Stimulated activated naive CD8-positive, alpha-beta T cell treated with anti-CD3 and anti-CD28 coated beads, Interleukin-15, amount 100 ng/mL, for 72 hours (primary cell): ENCODE results near the gene ACIN1.
"Not testable (repeated sequence)": the region's sequence is repeated elsewhere in the genome, so short reads cannot be mapped to it uniquely, and the experiment has no call there.

Experiments
- ATAC-seq: fragments of 150-1000 bp; cut with Tn5 transposase; 2 replicates; pipeline ENCODE4 v1.10.0; 2021; ENCODE audit warnings: mild to moderate bottlenecking, moderate library complexity
- DNase-seq, 2 donors: peaks; one replicate each; pipeline ENCODE4 v3.0.0; 2021 to 2022
- H3K27ac Mint-ChIP-seq, 2 donors: one replicate each; pipeline ENCODE4 v1.8.0; 2022; ENCODE audit warnings: mild to moderate bottlenecking in 2 of 2, mixed read lengths in 2 of 2, moderate library complexity in 2 of 2
- H3K27me3 Mint-ChIP-seq: one replicate; pipeline ENCODE4 v1.8.0; 2022; ENCODE audit warnings: mixed read lengths
- H3K4me1 Mint-ChIP-seq: one replicate; pipeline ENCODE4 v1.8.0; 2022; ENCODE audit warnings: mild to moderate bottlenecking, mixed read lengths
- H3K4me3 Mint-ChIP-seq, 2 donors: one replicate each; pipeline ENCODE4 v1.8.0; 2022; ENCODE audit warnings: mild to moderate bottlenecking in 2 of 2, mixed read lengths in 2 of 2, moderate library complexity in 1 of 2
- H3K9me3 Mint-ChIP-seq, 2 donors: one replicate each; pipeline ENCODE4 v1.8.0; 2022; ENCODE audit warnings: mixed read lengths in 2 of 2

The ACIN1 gene

GRCh38 chr14:23115918-23116317, 21.0 kb upstream of the ACIN1 start:
- Mint-ChIP-seq H3K27ac (no peak overlapping the region), H3K9me3 (no peaks in the 10 kb centered on the region), H3K4me3 (no peak overlapping the region), H3K27me3 (no peaks in the 10 kb centered on the region), H3K4me1 (peaks cover 47% of the 10 kb centered on the region)
- ATAC-seq (no peak), DNase-seq (no peak)

GRCh38 chr14:23115039-23115731, 20.2 kb upstream of the ACIN1 start:
- Mint-ChIP-seq H3K27me3 (no peaks in the 10 kb centered on the region), H3K4me3 (no peak overlapping the region), H3K9me3 (no peaks in the 10 kb centered on the region), H3K4me1 (peaks cover 40% of the 10 kb centered on the region), H3K27ac (peak overlapping the region in 1 of 2 donors; percentile 77)
- no peak for DNase-seq
- no peak for ATAC-seq

- peak overlapping the region in 1 of 2 donors; percentile 77 for H3K27ac Mint-ChIP-seq
- no peaks in the 10 kb centered on the region for H3K9me3 Mint-ChIP-seq
- DNase-seq = no peak
- no peak for ATAC-seq
- no peak overlapping the region for H3K4me3 Mint-ChIP-seq
- peaks cover 35% of the 10 kb centered on the region for H3K4me1 Mint-ChIP-seq
- no peaks in the 10 kb centered on the region for H3K27me3 Mint-ChIP-seq
These were observed 19.7 kb upstream of the ACIN1 start for GRCh38 chr14:23114669-23115038.

GRCh38 chr14:23114120-23114458, 19.2 kb upstream of the ACIN1 start:
- H3K27ac Mint-ChIP-seq = peak overlapping the region in 1 of 2 donors; percentile 70
- H3K4me1 Mint-ChIP-seq = peaks cover 29% of the 10 kb centered on the region
- H3K4me3 Mint-ChIP-seq = no peak overlapping the region
- no peak for ATAC-seq
- H3K27me3 Mint-ChIP-seq = no peaks in the 10 kb centered on the region
- DNase-seq = no peak
- H3K9me3 Mint-ChIP-seq = no peaks in the 10 kb centered on the region

GRCh38 chr14:23113431-23114119, 18.6 kb upstream of the ACIN1 start:
- H3K4me3 Mint-ChIP-seq = no peak overlapping the region
- DNase-seq (no peak), ATAC-seq (no peak)
- peaks cover 24% of the 10 kb centered on the region for H3K4me1 Mint-ChIP-seq
- H3K9me3 Mint-ChIP-seq = no peaks in the 10 kb centered on the region
- H3K27me3 Mint-ChIP-seq = no peaks in the 10 kb centered on the region
- H3K27ac Mint-ChIP-seq = no peak overlapping the region

GRCh38 chr14:23112359-23113178, 17.6 kb upstream of the ACIN1 start:
- DNase-seq = no peak
- H3K27ac Mint-ChIP-seq = no peak overlapping the region
- no peak overlapping the region for H3K4me3 Mint-ChIP-seq
- no peaks in the 10 kb centered on the region for H3K27me3 Mint-ChIP-seq
- no peak for ATAC-seq
- no peaks in the 10 kb centered on the region for H3K9me3 Mint-ChIP-seq
- H3K4me1 Mint-ChIP-seq = peaks cover 14% of the 10 kb centered on the region

GRCh38 chr14:23110579-23111365, 15.8 kb upstream of the ACIN1 start:
- DNase-seq (no peak), ATAC-seq (no peak)
- H3K9me3 Mint-ChIP-seq = no peaks in the 10 kb centered on the region
- H3K27me3 Mint-ChIP-seq = no peaks in the 10 kb centered on the region
- no peak overlapping the region for H3K27ac Mint-ChIP-seq
- no peak overlapping the region for H3K4me3 Mint-ChIP-seq
- peaks cover 11% of the 10 kb centered on the region for H3K4me1 Mint-ChIP-seq

GRCh38 chr14:23109769-23110168, 14.8 kb upstream of the ACIN1 start:
- no peak overlapping the region for H3K27ac Mint-ChIP-seq
- DNase-seq (no peak), ATAC-seq (no peak)
- H3K4me1 Mint-ChIP-seq = peaks cover 5% of the 10 kb centered on the region
- H3K27me3 Mint-ChIP-seq = no peaks in the 10 kb centered on the region
- no peaks in the 10 kb centered on the region for H3K9me3 Mint-ChIP-seq
- no peak overlapping the region for H3K4me3 Mint-ChIP-seq

- not testable (repeated sequence) for H3K9me3 Mint-ChIP-seq, H3K4me3 Mint-ChIP-seq, H3K4me1 Mint-ChIP-seq, DNase-seq, ATAC-seq, H3K27me3 Mint-ChIP-seq, H3K27ac Mint-ChIP-seq
These were observed 13.2 kb upstream of the ACIN1 start for GRCh38 chr14:23108169-23108568.

GRCh38 chr14:23107620-23108019, 12.7 kb upstream of the ACIN1 start:
- ATAC-seq, H3K9me3 Mint-ChIP-seq, H3K4me1 Mint-ChIP-seq, DNase-seq, H3K27me3 Mint-ChIP-seq, H3K4me3 Mint-ChIP-seq, H3K27ac Mint-ChIP-seq: not testable (repeated sequence)

- Mint-ChIP-seq H3K27me3 (no peaks in the 10 kb centered on the region), H3K9me3 (no peaks in the 10 kb centered on the region), H3K27ac (no peak overlapping the region), H3K4me1 (no peaks in the 10 kb centered on the region), H3K4me3 (no peak overlapping the region)
- ATAC-seq (no peak), DNase-seq (no peak)
These were observed 11.8 kb upstream of the ACIN1 start for GRCh38 chr14:23106747-23107045.

GRCh38 chr14:23105348-23105824, 10.4 kb upstream of the ACIN1 start:
- Mint-ChIP-seq H3K4me1 (no peaks in the 10 kb centered on the region), H3K27me3 (no peaks in the 10 kb centered on the region), H3K27ac (no peak overlapping the region), H3K9me3 (no peaks in the 10 kb centered on the region), H3K4me3 (no peak overlapping the region)
- no peak for ATAC-seq
- no peak for DNase-seq

GRCh38 chr14:23104591-23105347, 9.8 kb upstream of the ACIN1 start, which contains the start of gene CIROP:
Gene CIROP, minus strand, starts transcription at chr14:23104989. Its CDS starts 69 bp downstream, at chr14:23104920.
- Mint-ChIP-seq H3K9me3 (no peaks in the 10 kb centered on the region), H3K27me3 (no peaks in the 10 kb centered on the region)

GRCh38 chr14:23104070-23104590, 9.2 kb upstream of the ACIN1 start:
- H3K27ac Mint-ChIP-seq = no peak overlapping the region
- ATAC-seq (no peak), DNase-seq (no peak)
- H3K4me1 Mint-ChIP-seq = no peaks in the 10 kb centered on the region
- no peaks in the 10 kb centered on the region for H3K27me3 Mint-ChIP-seq
- H3K9me3 Mint-ChIP-seq = no peaks in the 10 kb centered on the region
- no peak overlapping the region for H3K4me3 Mint-ChIP-seq

More at GRCh38 chr14:23104591-23105347, 9.8 kb upstream of the ACIN1 start, which contains the start of gene CIROP:
- Mint-ChIP-seq H3K4me1 (no peaks in the 10 kb centered on the region), H3K27ac (no peak within 1 kb of the TSS), H3K4me3 (no peak within 1 kb of the TSS)
- DNase-seq (no peak), ATAC-seq (no peak)

GRCh38 chr14:23103581-23103980, 8.6 kb upstream of the ACIN1 start:
- no peaks in the 10 kb centered on the region for H3K4me1 Mint-ChIP-seq
- no peak for ATAC-seq
- no peak for DNase-seq
- H3K4me3 Mint-ChIP-seq = no peak overlapping the region
- H3K27ac Mint-ChIP-seq = no peak overlapping the region
- H3K27me3 Mint-ChIP-seq = no peaks in the 10 kb centered on the region
- H3K9me3 Mint-ChIP-seq = no peaks in the 10 kb centered on the region
